DMS79 treated with DMSO at 0.1 percent for 48 hours (cell line): ENCODE data around the gene ADH7.
"Not testable (repeated sequence)": the region's sequence is repeated elsewhere in the genome, so short reads cannot be mapped to it uniquely, and the experiment has no call there.

Source experiments
- DNase-seq: peaks from one replicate; lab custom pipeline; 2025; lab: John Stamatoyannopoulos, UW

The ADH7 gene

DNA sequence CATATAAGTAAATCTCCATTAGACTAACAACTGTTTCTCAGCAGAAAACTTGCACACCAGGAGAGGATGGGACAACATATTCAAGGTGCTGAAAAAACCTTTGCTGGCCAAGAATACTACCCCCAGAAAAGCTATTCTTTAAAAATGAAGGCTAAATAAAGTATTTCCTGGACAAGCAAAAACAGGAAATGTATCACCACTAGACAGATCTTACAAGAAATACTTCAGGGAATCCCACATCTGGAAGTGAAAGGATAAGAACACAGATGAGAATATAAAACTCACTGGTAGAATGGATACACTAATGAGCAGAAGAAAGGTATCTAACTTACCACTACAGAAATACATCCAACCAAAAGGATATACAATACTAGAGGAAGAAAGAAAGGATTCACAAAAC is 55.6 kb downstream of the ADH7 start:
- no peak for DNase-seq

DNA sequence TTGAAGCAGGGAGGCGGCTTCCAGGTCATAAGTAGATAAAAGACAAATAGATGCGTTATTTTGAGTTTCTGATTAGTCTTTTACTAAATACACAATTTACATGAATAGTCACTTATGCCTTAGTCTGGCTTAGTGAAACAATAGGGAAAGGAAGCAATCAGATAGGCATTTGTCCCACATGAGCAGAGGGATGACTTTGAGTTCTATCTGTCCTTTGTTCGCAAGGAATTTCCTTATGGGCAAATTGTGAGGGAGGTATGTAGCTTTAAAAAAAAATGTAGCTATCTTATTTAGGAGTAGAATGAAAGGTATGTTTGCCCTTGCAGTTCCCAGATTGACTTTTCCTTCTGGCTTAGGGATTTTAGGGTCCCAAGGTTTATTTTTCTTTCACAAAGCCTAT is 56.3 kb downstream of the ADH7 start:
- DNase-seq, result no peak

DNA sequence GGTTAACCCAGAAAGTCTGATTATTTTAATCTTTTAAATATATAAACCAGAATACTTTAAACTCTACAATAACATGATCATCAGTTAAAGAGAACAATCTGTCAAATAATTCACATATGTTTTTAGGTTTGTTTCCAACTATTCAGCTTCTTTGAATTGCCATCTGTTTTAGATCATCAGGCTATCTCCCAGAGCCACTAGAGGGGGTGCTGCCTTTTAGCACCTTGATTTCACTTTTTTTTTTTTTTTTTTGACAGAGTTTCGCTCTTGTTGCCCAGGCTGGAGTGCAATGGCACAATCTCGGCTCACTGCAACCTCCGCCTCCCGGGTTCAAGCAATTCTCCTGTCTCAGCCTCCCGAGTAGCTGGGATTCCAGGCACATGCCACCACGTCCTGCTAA is 57.8 kb downstream of the ADH7 start:
- not testable (repeated sequence) for DNase-seq

DNA sequence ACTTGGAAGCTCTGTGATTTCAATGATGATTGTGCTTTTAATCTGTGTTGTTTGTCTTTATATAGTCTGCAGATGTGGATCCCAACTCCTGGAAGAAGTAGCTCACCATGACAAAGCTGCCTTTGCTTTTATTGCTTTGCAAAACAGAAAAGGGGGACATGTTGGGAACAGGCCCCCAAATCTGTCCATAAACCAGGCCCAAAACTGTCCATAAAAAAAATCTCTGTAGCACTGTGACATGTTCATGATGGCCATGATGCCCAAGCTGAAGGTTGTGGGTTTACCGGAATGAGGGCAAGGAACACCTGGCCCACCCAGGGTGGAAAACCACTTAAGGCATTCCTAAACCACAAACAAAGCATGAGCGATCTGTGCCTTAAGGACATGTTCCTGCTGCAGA is 62.7 kb downstream of the ADH7 start:
- not testable (repeated sequence) for DNase-seq

DNA sequence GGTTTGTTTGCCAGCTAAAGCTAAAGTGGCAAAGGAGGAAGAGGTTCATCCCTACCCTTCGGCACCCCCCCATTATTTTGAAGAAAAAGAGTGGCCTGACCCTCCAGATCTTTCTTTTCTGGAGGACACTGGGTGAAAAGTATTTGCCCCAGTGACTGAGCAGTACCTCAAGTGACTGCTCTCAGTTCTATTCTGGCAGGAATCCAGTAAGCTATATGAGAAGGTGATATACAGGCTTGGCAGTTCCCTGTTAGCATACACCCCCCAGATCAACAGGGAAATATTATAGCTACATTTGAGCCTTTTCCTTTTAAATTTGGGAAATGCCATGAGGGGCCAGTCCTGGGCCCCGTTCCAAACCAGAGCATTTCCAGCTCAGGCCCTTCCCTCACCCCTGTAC is 67.3 kb downstream of the ADH7 start:
- DNase-seq, result not testable (repeated sequence)

DNA sequence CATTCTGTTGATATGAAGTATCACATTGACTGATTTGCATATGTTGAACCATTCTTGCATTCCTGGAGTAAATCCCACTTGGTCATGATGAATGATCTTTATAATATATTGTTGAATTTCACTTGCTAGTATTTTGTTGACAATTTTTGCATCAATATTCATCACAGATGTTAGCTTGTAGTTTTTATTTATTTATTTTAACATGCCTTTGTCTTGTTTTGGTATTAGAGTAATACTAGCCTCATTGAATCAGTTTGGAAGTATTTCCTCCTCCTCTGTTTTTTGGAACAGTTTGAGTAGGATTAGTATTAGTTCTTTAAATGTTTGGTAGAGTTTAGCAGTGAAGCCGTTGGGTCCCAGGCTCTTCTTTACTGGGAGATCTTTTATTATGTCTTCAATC is 68.7 kb downstream of the ADH7 start:
- no peak for DNase-seq

DNA sequence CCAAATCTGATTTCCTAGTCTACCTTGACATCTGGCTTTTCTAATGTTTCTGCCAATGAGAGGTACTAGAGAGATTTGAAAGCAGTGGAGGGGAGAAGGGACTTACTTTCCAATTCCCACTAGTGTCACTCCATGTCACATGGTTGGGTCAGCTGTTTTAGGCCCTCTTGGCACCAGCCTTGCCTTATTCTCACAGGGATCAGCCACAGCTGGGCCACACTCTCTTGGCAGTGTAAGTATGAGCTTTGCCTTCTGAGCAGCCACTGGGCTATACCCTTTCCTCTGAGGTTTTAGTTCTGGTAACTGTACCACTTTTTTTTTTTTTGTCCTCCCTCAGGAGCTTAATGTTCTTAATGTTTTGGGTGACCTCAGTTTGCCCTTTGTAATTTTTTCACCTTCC is 72.4 kb downstream of the ADH7 start:
- DNase-seq, result no peak
